ENCODE measurements around the gene MYO1C.
"Not testable (repeated sequence)": the region's sequence is repeated elsewhere in the genome, so short reads cannot be mapped to it uniquely, and the experiment has no call there.

MYO1C gene, protein sequence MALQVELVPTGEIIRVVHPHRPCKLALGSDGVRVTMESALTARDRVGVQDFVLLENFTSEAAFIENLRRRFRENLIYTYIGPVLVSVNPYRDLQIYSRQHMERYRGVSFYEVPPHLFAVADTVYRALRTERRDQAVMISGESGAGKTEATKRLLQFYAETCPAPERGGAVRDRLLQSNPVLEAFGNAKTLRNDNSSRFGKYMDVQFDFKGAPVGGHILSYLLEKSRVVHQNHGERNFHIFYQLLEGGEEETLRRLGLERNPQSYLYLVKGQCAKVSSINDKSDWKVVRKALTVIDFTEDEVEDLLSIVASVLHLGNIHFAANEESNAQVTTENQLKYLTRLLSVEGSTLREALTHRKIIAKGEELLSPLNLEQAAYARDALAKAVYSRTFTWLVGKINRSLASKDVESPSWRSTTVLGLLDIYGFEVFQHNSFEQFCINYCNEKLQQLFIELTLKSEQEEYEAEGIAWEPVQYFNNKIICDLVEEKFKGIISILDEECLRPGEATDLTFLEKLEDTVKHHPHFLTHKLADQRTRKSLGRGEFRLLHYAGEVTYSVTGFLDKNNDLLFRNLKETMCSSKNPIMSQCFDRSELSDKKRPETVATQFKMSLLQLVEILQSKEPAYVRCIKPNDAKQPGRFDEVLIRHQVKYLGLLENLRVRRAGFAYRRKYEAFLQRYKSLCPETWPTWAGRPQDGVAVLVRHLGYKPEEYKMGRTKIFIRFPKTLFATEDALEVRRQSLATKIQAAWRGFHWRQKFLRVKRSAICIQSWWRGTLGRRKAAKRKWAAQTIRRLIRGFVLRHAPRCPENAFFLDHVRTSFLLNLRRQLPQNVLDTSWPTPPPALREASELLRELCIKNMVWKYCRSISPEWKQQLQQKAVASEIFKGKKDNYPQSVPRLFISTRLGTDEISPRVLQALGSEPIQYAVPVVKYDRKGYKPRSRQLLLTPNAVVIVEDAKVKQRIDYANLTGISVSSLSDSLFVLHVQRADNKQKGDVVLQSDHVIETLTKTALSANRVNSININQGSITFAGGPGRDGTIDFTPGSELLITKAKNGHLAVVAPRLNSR

DNA sequence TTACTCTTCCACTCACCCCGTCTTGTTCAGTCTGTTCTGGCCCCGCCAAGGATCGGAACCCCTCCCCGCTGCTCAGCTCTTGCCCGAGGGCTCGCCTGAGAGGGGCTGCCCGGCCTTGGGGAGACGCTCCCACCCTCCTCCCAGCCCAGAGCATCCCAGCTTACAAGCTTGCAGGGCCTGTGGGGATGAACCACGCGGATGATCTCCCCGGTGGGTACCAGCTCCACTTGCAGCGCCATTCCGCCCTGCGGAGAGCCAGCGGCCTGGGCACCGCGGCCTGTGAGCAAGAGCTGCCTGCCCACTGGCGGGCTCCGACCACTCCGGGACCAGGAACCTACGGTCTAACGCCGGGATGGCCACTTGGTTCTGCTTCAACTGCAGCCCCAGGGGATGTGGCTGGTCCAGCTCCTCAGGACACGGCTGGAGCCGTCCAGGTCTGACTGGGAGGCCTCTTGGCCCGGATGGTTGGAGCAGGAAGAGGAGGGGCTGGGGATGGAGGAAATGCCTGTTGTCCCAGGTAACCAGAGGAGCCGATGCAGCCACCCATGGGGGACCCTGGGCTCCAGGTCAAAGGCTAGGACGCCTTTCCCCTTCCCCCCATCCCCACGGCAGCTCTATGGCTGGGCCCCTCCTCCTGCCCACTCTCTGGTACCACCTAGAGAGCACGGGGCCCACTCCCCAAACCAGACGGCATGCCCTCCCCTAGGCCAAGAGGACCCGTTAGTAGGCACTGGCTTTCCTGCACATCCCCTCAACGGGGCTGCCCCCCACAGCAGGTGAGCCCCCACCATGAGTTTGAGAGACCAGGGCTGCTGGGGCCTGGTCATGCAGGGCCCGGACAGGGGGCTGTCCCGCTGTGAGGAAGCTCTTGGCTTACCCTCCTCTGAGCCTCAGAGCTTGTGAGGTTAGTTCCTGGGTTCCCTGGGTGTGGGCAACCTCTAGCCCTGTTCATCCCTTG is at the start of gene MYO1C:
MYO1C (minus strand) TSS at position 438 of the 958 bp plus-strand sequence; CDS start at position 239, 199 bp downstream.
- no peak for DNase-seq (ENCODE audit: low read depth in 3 of 3)

DNA sequence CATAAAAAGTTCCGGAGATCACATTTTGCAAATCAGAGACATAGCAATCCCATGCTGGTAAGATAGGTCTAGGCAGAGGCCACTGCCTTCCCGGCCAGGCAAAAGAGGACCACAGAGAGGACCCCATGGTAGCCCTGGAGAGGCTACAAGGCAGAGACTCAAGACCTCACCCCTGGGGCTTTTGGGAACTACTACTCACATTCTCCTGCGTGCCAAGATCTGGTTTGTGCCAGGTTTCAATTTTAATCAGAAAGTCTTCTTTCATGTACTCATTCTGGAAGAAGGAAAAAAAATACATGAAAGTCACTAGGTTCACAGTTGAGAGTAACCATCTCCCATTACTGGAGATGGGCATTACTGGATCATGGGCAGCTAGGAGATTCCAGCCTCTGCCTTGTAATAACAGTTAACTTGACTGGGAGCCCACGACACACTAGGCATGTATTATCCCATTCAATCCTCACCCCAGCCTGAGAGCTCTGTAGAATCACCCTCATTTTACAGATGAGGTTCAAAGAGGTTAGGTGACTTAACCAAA is 49.0 kb upstream of the MYO1C start:
- no peak for DNase-seq (ENCODE audit: low read depth in 3 of 3)

DNA sequence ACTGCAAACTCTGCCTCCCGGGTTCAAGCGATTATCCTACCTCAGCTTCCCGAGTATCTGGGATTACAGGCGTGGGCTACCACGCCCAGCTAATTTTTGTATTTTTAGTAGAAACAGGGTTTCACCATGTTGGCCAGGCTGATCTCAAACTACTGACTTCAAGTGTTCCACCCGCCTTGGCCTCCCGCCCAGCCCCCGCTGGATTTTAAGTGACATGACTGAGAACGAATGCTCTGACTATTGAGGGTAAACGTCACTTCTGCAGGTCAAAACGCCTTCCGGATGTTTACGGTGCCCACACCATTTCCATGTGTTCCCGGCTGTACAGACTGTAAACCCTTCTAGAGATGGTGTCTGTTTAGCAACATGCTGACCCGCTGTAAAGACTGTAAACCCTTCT is 47.3 kb upstream of the MYO1C start:
- DNase-seq (ENCODE audit: low read depth in 3 of 3) = no peak

DNA sequence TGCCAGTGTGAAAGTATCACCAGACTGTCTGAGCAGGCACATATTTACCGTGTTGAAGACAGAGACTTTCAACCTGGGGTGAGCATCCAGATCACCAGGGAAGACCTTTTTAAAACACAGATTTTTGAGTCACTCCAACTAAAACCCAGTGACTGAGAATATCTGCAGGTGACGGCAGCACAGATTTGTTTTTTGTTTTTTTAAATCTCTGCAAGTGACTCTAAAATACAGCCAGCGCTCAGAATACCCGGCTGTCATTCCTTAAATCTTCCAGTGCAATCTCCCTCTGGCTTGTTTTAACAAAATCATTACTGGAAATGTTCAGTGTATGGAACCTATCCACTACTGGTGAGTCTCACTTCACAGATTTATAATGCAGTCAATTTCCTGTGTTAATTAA is 43.3 kb upstream of the MYO1C start:
- DNase-seq (ENCODE audit: low read depth in 3 of 3) = no peak

DNA sequence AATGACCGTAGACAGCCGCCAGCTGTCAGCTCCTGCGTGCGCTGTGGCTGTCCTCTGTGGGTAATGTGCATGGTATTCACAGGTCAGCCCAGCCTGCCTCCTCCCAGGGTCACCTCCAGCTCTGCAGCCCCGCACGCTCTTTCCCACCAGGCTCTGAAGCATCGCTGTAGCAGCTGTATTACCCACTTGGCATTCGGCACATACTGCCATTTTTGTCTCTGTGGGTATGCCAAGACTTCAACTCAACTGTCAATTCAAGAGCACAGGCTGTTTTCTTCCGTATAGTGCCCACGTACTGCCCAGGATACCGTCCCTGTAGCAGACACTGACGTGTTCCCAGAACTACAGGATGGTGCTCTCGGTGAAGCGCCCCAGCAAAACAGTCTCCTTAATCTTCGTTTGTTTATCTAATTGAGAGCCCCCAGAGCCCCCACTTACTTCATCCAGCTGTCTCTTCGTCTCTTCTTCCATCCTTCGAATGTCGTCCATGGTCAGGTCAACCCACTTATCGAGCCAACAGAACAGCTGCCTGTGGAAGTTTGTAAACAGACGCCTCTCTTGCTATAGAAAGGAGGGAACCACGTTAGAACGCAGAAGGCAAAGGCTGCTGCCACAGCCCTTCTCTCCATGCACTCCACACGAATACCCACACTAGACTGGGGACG is 41.3 kb upstream of the MYO1C start:
- no peak for DNase-seq (ENCODE audit: low read depth in 3 of 3)

DNA sequence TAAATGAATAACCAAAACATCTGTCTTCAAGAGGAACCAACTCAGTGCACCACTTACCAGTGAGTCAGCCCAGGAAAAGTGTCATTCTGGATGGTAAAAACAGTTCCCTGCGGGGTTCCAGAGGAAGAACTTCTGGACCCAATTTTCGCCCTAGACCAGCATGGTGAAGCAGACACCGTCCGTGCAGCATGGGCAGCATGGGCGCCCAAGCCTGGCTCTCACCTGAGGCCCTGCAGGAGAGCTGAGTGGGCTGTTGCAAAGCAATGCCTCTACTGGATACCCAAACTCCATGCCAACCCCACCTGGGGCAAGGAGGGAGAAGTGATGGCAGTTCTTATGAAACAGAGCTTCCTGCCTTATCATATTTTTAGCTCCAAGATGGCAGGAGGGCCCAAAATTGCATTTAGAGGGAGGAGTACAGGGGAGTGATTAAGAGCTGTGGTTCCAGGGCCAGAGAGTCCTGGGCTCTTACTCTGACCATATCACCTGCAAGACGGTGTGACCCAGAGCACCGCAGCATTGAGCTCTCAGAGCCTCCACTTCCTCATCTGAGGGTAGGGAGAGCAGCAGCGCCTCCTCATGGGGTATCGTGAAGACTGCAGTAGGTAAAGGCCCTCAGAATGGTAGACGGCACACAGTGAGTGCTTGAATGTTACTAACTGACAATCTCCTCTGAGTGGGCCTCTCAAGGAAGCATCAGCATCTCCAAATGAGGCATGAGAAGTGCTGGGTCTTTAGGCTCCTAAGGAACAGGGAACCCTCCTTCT is 40.5 kb upstream of the MYO1C start:
- DNase-seq (ENCODE audit: low read depth in 3 of 3) = no peak

DNA sequence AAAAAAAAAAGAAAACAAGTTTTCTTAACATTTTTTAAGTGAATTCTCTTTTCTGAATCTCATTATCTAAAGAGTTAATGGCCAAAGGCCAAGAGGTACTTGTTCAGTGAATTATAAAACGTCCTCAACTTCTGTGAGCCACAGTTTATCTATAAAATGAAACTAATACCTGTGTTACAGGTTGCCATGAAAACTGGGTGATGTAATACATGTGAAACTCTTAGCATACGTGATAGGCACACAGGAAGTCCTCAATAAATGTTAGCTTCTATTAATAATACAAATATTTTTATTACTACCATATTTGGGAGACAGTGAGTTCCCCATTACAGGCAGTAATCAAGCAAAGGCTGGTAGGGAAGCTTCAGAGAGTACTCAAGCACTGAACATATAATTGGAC is 37.4 kb upstream of the MYO1C start:
- no peak for DNase-seq (ENCODE audit: low read depth in 3 of 3)

DNA sequence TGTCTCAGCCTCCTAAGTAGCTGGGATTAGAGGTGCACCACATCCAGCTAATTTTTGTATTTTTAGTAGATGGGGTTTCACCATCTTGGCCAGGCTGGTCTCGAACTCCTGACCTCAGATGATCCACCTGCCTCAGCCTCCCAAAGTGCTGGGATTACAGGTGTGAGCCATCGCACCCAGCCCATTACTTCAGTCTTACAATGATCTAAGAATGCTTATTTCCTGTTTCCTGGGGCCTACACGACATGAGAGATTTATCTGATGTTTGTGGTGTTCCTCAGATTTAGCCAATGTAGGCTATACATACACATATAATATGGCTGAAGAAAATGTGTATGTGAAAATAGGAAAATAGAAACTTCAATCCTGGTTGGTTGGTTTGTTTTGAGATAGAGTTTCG is 34.4 kb upstream of the MYO1C start:
- not testable (repeated sequence) for DNase-seq (ENCODE audit: low read depth in 3 of 3)

DNA sequence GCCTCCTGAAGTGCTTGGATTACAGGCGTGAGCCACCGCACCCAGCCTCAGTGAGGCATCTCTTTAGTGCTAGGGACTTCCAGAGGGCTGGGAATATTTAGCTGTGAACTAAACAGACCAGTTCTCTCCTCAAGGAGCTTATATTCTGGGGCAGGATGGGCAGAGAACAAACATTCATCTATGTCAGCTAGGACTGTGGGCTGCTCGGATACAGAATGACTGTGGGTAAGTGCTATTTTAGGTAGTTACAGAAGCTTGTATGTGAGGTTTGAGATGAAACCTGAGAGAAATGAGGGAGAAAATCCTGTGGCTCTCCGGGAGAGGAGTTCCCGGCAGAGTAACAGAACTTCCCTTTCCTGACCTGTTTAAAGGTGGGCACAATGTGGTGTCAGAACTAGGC is 30.1 kb upstream of the MYO1C start:
- no peak for DNase-seq (ENCODE audit: low read depth in 3 of 3)

DNA sequence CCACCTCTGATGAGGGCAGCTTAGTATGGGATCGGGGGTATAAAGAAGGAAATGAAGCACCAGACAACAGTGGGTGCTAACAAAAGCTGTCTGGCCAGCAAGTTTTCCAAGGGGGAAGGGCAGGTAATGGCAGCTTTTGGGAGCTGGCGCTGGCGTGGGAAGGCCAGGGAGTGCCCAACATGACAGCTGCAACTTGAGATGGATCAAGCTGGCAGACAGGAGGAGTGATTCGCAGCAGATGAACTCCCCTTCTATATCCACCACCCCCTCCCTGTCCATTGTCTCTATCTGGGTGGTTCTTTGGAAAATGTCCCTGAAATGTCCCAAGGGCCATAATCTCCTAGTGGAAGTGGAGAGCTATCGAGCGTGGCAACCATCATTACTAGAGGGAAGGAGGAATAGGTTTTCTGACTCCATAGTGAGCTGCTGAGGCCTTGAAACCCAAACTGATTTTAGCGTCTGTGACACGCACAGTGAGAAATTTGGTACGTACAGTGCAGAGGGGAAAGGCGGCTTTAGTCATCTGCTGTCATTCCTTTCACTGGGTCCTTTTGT is 28.7 kb upstream of the MYO1C start:
- DNase-seq (ENCODE audit: low read depth in 3 of 3) = no peak

DNA sequence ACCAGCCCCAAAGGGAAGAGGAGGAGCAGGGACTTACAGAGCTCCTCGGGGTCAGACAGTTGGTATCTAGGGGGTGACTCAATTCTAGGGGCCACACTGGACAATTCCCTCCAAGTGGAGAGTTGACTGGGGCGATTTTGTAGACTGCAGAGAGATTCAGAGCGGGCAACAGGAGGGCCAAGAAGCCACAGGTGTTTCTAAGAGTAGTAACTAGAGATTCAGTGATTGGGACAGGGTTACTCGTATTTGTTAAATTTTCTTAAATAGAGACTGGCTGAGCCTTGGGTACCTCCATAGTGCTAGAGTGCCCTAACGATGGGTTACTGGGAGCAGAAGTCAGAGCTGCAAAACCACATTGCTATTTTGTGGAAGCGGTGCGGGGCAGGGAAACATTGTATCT is 27.2 kb upstream of the MYO1C start:
- no peak for DNase-seq (ENCODE audit: low read depth in 3 of 3)

DNA sequence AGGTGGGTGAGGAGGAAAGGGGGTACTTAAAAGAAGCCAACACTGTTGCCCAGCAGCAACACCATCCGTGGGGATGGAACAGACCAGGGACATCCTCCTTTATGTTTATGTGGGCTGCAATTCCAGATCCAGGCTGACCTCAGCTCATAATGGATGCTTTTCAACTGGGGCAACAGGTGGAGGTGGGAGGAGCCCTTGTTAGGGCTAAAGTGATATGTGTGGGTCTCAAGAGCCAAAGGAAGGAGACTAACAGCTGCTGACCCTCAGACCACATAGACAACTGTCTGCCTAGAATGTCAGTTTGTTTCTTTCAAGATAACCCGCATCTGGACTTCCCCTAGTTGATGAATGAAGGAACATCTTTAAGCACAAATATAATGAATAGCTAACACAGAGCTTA is 25.9 kb upstream of the MYO1C start:
- no peak for DNase-seq (ENCODE audit: low read depth in 3 of 3)

DNA sequence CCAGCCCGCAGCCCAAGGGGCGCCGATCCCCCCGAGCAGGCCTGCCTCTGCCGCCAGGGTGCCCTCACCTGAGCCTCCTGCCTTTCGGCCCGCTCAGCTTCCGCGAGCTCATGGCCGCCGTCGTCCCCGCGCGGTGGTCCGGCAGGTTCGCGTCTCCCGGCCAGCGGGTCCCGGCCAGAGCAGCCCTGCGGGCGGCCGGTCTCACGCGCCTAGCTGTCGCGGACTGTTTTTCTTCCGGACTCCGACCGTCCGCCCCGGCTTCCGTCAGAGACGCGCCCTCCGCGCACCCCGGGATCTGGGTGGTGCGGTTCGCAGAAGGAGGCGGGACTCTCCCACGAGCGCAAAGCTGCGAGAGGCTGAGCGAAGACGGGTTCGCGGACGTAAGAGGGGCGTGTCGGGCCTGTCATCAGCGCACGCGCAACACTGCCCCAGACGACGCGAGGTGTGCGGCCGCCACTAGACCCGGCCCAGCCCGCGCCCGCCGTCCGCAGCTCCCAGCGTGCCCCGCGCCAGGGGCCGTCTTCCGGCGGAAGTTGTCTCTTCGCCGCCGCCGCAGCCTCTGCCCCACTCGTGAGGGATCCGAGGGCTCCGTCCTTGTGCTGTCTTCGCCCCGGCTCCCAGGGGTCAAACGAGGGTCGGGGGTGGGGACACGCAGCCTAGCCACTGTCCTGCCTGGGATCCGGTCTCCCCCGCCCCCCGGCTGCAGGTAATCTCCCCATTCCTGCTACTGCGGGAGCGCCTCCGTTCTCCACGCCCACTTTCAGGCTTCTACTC is 24.1 kb upstream of the MYO1C start, which contains the start of gene INPP5K:
INPP5K (minus strand) TSS at position 225 of the 774 bp plus-strand sequence; CDS start at position 112, 113 bp downstream.
- DNase-seq (ENCODE audit: low read depth in 3 of 3) = peak; percentile 89 to 96 (median 95)

DNA sequence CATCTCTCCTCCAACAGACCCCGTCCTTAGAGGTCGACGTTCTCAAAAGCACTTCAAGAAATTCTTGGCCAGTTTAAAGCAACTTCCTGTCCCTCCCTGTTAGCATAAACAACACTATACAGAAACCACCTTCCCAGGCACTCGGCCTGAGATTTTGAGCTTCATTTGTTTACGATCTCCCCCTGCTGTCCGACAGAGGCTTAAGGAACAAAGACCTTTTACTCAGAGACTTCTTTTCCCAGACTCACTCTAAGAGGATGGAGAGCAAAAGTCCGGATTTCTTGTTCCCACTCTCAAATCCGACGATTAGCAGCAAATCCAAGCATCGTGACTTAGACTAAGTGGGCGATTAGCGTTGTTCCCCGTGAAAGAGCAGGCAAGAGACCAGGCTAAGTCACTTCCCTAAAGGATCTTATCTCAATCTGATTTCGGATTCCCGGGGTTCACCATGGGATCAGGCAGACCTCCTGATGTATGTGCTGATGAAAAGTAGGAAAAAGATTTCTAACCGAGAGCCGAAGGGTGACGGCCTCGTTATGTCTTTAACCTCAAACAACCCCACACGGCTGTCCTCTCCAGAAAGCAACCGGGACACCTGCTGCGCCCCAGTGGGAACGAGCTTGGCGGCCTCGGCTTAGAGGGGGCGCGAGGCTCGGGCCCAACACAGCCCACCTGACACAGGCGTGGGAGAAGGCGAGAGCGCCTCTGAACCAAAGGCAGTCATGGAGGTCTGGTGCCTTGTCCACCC is 23.3 kb upstream of the MYO1C start:
- peak in 1 of 3 experiments; percentile 31 for DNase-seq (ENCODE audit: low read depth in 3 of 3)

DNA sequence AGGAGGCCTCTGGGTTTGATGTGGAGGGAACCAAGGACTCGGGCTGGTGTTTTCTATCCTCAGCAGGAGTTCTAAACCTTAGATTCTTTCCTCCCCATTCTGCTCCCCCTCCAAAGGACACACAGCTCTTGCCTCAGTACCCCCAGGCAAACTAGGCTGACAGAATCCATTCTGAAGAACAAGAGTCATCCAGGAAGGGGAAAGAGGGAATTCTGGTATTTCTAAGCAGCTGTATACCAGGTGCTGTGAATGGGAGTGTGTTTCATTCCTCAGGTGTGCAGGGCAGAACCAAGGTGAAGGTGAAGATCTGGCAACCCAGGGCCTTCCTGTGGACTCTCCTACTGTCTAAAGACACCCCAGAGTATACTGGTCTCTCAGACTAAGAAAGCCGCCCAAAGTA is 19.9 kb upstream of the MYO1C start:
- no peak for DNase-seq (ENCODE audit: low read depth in 3 of 3)

DNA sequence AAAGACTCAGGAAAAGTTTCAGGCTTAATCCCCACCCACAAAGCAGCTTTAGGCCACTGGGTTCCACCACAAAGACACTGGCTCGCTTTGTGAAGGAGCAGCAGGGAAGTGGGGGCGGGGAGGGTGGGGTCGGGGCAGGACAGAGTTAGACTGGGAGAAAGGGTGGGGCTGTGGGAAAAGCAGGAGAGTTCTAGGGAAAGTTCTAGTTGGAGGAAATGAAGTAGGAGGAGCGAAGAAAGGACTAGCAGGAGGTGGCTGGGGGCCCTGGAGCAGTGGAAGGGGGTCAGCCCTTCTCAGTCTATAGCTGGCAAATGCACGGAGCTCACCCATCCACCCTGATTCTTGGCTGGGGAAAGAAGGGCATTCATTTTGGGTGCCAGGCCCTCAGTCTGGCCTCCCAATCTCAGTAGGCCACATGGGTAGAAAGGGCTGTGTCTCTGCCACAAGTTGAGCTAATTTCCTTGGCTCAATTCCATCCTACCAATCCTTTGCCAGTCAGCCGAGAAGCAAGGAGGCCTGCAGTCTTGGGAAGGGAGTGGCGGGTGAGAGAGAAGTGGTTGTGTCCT is 19.4 kb upstream of the MYO1C start:
- DNase-seq (ENCODE audit: low read depth in 3 of 3) = no peak

DNA sequence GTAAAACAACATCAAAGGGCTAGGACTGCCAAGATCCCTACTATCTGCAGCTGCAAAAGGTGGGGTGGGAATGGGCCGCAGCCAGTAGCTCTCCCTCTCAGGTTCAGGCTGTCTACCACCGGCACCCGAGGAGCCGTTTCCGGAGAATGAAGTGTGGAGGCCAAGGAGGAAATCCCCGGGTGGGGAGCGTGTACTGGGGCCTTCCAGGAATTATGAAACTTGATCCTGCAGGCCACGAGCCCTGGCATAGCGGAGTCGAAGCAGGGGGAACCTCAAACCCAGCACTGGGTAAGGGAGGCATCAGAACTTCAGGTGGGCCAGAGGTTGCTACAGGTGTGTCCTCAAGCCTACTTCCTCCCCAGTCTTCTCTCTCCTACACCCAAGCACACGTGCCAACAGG is 18.8 kb upstream of the MYO1C start:
- DNase-seq (ENCODE audit: low read depth in 3 of 3) = no peak
